ENCODE results near the gene SWAP70. TPM values are rescaled to one million over a fixed set of nuclear protein-coding genes. Genes with fewer than 3 reads are reported as not detected.

Gene SWAP70
- total RNA-seq, 1 experiment from 2014 or later: 21.1 TPM

DNA sequence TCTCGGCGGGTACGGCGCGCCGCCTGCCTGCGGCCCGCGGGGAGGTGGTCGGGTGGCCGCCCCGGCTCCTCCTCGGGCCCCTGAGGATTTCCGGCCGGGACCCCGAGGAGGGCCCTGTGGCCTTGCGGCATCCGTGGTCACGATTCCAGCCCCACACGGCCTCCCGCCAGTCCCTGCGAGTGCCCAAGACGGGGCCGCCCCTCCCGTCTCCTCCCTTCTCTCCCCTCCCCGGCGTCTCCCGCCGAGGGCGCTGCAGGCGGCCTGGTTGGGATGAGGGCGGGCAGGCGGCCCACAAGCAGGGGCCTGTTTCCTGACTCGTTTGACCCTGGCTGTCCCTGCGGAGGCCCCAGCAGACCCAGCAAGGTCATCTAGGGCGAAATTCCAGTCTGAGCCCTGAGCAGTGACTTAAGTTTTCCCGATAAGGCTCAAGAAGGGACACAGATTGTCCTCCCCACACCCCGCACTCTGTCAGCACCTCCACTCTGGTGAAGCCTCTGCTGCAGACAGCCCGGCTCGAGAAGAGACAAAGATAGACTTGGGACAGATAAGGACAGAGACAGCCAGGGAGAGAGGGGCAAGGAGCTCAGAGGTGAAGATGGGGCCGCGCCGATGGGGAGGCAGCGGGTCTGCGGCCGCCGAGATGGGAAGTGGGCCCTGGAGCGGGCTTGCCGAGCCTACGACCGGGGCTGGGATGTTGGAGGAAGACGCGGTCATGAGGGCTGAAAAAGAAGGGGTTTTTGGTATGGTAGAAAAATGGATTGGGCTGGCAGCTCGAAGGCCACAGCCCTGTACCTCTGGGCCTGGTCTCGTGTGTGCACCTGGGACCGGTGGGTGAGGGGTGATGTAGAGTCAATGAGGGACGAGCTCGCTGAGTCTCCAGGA lies 95.0 kb downstream of the SWAP70 start:
- BruUV-seq (replicated peaks): no TSS peak
- H3K36me3 ChIP-seq (ENCODE audit: insufficient read depth, low read length, poor library complexity, severe bottlenecking): no peaks in the 10 kb centered on the region
- ChIA-PET POLR2A (ENCODE audit: low non-redundant PET) (no interaction called here), CTCF (interaction anchor here (1.3 kb wide), 1 partner anchor 214 kb away, joined by 3 read pairs; no protein-coding TSS in a partner anchor)
- H3K9me3 ChIP-seq (ENCODE audit: low read depth, low read length, poor library complexity, severe bottlenecking): no peaks in the 10 kb centered on the region
- no peaks in the 10 kb centered on the region for H3K27me3 ChIP-seq (replicated peaks; ENCODE audit: insufficient read depth, low read depth, low read length, poor library complexity)
- H3K4me3 ChIP-seq (ENCODE audit: low read depth, low read length, poor library complexity, severe bottlenecking): peak overlapping the region; percentile 64
- H3K27ac ChIP-seq (ENCODE audit: low read depth, low read length, poor library complexity, severe bottlenecking): peak overlapping the region; percentile 93
- TF ChIP-seq, protein P1, sequence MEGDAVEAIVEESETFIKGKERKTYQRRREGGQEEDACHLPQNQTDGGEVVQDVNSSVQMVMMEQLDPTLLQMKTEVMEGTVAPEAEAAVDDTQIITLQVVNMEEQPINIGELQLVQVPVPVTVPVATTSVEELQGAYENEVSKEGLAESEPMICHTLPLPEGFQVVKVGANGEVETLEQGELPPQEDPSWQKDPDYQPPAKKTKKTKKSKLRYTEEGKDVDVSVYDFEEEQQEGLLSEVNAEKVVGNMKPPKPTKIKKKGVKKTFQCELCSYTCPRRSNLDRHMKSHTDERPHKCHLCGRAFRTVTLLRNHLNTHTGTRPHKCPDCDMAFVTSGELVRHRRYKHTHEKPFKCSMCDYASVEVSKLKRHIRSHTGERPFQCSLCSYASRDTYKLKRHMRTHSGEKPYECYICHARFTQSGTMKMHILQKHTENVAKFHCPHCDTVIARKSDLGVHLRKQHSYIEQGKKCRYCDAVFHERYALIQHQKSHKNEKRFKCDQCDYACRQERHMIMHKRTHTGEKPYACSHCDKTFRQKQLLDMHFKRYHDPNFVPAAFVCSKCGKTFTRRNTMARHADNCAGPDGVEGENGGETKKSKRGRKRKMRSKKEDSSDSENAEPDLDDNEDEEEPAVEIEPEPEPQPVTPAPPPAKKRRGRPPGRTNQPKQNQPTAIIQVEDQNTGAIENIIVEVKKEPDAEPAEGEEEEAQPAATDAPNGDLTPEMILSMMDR (conservative IDR thresholded peaks at IDR 0.05; ENCODE audit: low read depth, low read length): 0 out of 2 replicates have a peak, but pooled peaks have one; percentile 5
- no peak for TF ChIP-seq EZH2 (IDR thresholded peaks at IDR 0.05; ENCODE audit: borderline replicate concordance, low read depth, low read length, poor library complexity, severe bottlenecking)
- peaks cover 24% of the 10 kb centered on the region for H3K4me1 ChIP-seq (ENCODE audit: insufficient read depth, low read length, poor library complexity, severe bottlenecking)
- peak; percentile 74 for DNase-seq (ENCODE audit: low spot score)
- intact Hi-C loops (cut with micrococcal nuclease; ENCODE audit: unreplicated experiment): loop anchor here (2.0 to 5.0 kb wide), 5 partner anchors 103 to 976 kb away; no protein-coding TSS in a partner anchor

DNA sequence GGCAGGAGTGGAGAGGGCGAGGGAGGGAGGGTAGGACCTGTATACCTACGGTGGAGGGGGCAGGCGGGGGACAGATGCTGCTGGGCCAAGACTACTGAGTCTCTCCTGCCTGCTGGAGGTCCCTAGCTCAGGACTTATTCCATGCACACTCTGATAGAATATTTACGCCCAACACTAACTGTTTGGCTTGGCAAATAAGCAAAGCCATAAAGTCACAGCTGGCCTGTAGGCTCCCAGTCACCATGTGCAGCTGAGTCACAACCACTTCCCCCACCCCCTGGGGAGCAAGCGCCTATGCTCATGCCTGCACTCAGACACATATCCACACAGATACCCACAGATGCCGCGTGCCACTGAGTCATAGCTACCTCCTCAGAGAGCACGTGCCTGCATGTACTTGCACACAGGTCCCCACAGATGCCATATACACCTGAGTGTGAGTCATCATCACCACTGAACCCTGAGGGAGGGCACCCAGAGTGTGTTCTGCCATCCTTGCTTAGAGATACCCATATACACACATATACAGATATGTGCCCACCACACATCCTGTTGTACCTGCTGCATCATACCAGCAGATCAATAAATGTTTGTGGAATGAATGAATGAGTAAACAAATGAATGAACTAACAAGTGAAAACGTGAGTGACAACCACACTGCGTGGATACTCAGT lies 95.8 kb downstream of the SWAP70 start:
- H3K36me3 ChIP-seq (ENCODE audit: insufficient read depth, low read length, poor library complexity, severe bottlenecking): no peaks in the 10 kb centered on the region
- H3K27me3 ChIP-seq (replicated peaks; ENCODE audit: insufficient read depth, low read depth, low read length, poor library complexity): no peaks in the 10 kb centered on the region
- H3K27ac ChIP-seq (ENCODE audit: low read depth, low read length, poor library complexity, severe bottlenecking): peak overlapping the region; percentile 93
- ChIA-PET CTCF (interaction anchor here (1.3 kb wide), 1 partner anchor 213 kb away, joined by 3 read pairs; no protein-coding TSS in a partner anchor), POLR2A (ENCODE audit: low non-redundant PET) (no interaction called here)
- peak; percentile 92 for DNase-seq (ENCODE audit: low spot score)
- H3K4me3 ChIP-seq (ENCODE audit: low read depth, low read length, poor library complexity, severe bottlenecking): peak overlapping the region; percentile 64
- H3K9me3 ChIP-seq (ENCODE audit: low read depth, low read length, poor library complexity, severe bottlenecking): no peaks in the 10 kb centered on the region
- intact Hi-C loops (cut with micrococcal nuclease; ENCODE audit: unreplicated experiment): loop anchor here (2.0 to 5.0 kb wide), 5 partner anchors 103 to 975 kb away; no protein-coding TSS in a partner anchor
- BruUV-seq (replicated peaks): no TSS peak
- TF ChIP-seq EZH2 (IDR thresholded peaks at IDR 0.05; ENCODE audit: borderline replicate concordance, low read depth, low read length, poor library complexity, severe bottlenecking): no peak
- TF ChIP-seq, protein P1 (conservative IDR thresholded peaks at IDR 0.05; ENCODE audit: low read depth, low read length): no peak
- H3K4me1 ChIP-seq (ENCODE audit: insufficient read depth, low read length, poor library complexity, severe bottlenecking): peaks cover 24% of the 10 kb centered on the region

DNA sequence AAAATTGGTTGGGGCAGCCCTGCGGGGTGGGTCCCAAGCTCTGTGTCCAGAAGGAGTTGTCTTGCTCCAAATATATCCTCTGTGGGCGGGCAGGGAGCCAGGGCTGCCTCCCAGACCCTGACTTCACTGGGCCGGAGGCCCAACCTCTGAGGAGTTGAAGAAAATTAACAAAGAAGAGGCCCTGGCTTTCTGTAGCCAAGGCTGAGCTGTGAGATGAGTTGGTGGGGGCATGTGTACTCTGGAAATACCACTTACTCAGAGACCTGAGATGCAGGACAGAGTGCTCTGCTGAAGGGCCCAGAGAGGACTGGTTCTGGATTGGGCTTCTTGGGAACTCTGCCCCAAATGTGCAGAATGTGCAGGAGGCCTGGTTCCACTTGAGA lies 96.3 kb downstream of the SWAP70 start:
- no peaks in the 10 kb centered on the region for H3K27me3 ChIP-seq (replicated peaks; ENCODE audit: insufficient read depth, low read depth, low read length, poor library complexity)
- BruUV-seq (replicated peaks): no TSS peak
- ChIA-PET CTCF (no interaction called here), POLR2A (ENCODE audit: low non-redundant PET) (no interaction called here)
- H3K27ac ChIP-seq (ENCODE audit: low read depth, low read length, poor library complexity, severe bottlenecking): no peak overlapping the region
- no peaks in the 10 kb centered on the region for H3K36me3 ChIP-seq (ENCODE audit: insufficient read depth, low read length, poor library complexity, severe bottlenecking)
- H3K4me3 ChIP-seq (ENCODE audit: low read depth, low read length, poor library complexity, severe bottlenecking): no peak overlapping the region
- no peak for DNase-seq (ENCODE audit: low spot score)
- intact Hi-C loops (cut with micrococcal nuclease; ENCODE audit: unreplicated experiment): no loop called here
- TF ChIP-seq EZH2 (IDR thresholded peaks at IDR 0.05; ENCODE audit: borderline replicate concordance, low read depth, low read length, poor library complexity, severe bottlenecking): no peak
- TF ChIP-seq, protein P1 (conservative IDR thresholded peaks at IDR 0.05; ENCODE audit: low read depth, low read length): no peak
- H3K4me1 ChIP-seq (ENCODE audit: insufficient read depth, low read length, poor library complexity, severe bottlenecking): peaks cover 26% of the 10 kb centered on the region
- H3K9me3 ChIP-seq (ENCODE audit: low read depth, low read length, poor library complexity, severe bottlenecking): no peaks in the 10 kb centered on the region
